8988T (cell line): ENCODE data around the gene SLC27A1.
"Not testable (repeated sequence)": the region's sequence is repeated elsewhere in the genome, so short reads cannot be mapped to it uniquely, and the experiment has no call there.

ENCODE experiments used
- DNase-seq: peaks from one replicate; pipeline ENCODE4 v3.0.0; 2011

Gene SLC27A1

GRCh38 chr19:17487284-17488121, 17.2 kb downstream of the SLC27A1 start:
- no peak for DNase-seq

- no peak for DNase-seq
These were observed 18.5 kb downstream of the SLC27A1 start for GRCh38 chr19:17488593-17489391.

- DNase-seq = no peak
These were observed 19.2 kb downstream of the SLC27A1 start for GRCh38 chr19:17489392-17490030.

GRCh38 chr19:17490411-17490810, 20.1 kb downstream of the SLC27A1 start:
- no peak for DNase-seq

GRCh38 chr19:17491287-17491686, 21.0 kb downstream of the SLC27A1 start:
- DNase-seq = no peak

- DNase-seq = no peak
These were observed 25.4 kb downstream of the SLC27A1 start for GRCh38 chr19:17495639-17496296.

- DNase-seq = peak; percentile 94
These were observed 26.1 kb downstream of the SLC27A1 start for GRCh38 chr19:17496337-17496997.

- DNase-seq = no peak
These were observed 26.9 kb downstream of the SLC27A1 start for GRCh38 chr19:17497149-17497798.

- not testable (repeated sequence) for DNase-seq
These were observed 28.7 kb downstream of the SLC27A1 start for GRCh38 chr19:17499025-17499424.

- DNase-seq = no peak
These were observed 29.5 kb downstream of the SLC27A1 start for GRCh38 chr19:17499648-17500446.

GRCh38 chr19:17500447-17501198, 30.3 kb downstream of the SLC27A1 start:
- no peak for DNase-seq

GRCh38 chr19:17503240-17503639, 32.9 kb downstream of the SLC27A1 start:
- DNase-seq = no peak

GRCh38 chr19:17504030-17504429, 33.7 kb downstream of the SLC27A1 start:
- no peak for DNase-seq

GRCh38 chr19:17504456-17504855, 34.1 kb downstream of the SLC27A1 start:
- no peak for DNase-seq

- DNase-seq = no peak
These were observed 34.9 kb downstream of the SLC27A1 start for GRCh38 chr19:17505223-17505622.

- no peak for DNase-seq
These were observed 36.4 kb downstream of the SLC27A1 start for GRCh38 chr19:17506745-17507144.

GRCh38 chr19:17508558-17508933, 38.2 kb downstream of the SLC27A1 start:
- not testable (repeated sequence) for DNase-seq

- DNase-seq = no peak
These were observed 40.1 kb downstream of the SLC27A1 start for GRCh38 chr19:17510220-17510993.
